Measurements from ENCODE around the gene ABHD17B.

ABHD17B gene

GRCh38 chr9:71819115-71819739, 91.8 kb downstream of the ABHD17B start:
- peak in 4 of 5 donors; percentile 16 to 52 (median 29) for DNase-seq

DNA sequence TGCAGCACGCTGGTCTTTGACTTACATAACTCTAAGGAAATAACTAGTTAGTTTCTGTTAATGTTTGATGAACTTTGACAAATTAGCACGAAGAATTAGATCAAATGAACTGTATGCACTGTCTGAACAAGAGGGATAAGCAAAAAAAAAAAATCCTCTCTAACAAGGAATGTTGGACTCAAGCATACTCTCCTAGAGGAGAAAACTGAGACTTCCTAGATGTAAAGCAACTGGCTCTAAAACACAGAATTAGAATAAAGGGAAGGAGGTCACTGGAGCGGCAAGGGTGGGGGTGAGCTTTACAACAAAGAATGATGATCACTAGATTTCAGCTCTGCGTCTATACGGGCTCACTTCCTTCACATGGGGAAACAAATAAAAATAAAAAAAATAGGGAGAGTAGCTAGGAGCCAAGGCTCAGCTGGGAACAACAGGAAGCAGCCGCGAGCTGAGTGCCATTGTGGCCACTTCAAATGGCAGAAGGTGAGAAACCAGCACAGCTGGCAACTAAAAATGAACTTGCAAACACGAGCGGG, 94.0 kb downstream of the ABHD17B start:
- DNase-seq, result no peak
